Activated CD4-positive, alpha-beta T cell treated with anti-CD3 and anti-CD28 coated beads, Interleukin-2, amount 50 U/mL, for 48 hours (primary cell): ENCODE results near the gene KBTBD13.
"Not testable (repeated sequence)": the region's sequence is repeated elsewhere in the genome, so short reads cannot be mapped to it uniquely, and the experiment has no call there.

Experiments used
- DNase-seq, 2 experiments: peaks; one replicate each; pipeline ENCODE4 v3.0.0-alpha.2; 2020

Gene KBTBD13

DNA sequence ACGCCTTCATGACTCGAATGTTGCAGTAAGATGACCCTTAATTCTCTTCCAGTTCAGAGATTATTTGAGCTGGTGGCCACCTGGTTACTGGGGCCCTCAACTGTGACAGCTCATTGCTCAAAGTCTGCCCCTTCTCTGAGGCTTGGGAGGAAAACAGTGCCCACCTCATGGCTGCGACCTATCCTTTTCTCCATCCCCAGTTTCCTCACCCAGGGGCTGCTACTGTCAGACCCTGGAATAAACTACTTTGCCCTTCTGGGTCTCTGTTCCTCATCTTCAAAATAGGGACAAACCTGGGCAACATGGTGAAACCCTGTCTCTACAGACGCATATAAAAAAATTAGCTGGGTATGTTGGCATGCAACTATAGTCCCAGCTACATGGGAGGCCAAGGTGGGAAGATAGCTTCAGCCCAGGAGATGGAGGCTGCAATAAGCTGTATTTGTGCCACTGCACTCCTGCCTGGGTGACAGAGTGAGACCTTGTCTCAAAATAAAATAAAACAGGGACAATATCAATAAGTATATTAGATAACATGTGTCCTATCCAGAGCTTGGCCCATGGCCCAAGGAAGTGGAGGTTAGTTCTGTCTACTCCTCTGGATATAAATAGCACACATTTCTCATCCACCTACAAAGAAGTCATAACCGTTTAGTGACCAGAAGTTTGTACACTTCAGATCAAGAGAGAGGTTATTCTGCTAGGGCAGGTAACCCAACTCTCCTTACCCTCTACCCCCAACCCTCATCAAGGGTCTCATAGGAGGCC is 6.6 kb upstream of the KBTBD13 start:
- no peak for DNase-seq

DNA sequence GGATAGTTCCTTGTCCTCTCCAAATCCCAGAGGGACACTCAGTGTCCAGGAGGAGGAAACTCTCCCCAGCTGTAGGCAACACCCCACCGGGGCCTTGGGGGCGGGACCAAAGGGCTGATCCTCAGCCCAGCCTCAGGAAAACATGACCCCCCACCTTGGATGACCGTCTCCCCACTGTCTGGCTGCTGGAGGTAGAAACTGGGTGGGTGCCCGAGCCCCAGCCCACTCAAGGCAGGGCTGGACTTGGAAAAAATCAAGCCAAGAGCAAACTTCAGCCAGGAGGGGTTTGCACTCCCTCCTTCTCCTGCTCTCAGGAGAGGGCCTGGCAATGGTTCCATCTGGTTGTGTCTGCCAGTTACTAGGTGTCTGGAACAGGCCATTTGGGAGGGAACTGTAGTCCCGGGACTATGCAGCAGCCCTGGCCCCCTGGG is 5.2 kb upstream of the KBTBD13 start:
- DNase-seq = no peak

DNA sequence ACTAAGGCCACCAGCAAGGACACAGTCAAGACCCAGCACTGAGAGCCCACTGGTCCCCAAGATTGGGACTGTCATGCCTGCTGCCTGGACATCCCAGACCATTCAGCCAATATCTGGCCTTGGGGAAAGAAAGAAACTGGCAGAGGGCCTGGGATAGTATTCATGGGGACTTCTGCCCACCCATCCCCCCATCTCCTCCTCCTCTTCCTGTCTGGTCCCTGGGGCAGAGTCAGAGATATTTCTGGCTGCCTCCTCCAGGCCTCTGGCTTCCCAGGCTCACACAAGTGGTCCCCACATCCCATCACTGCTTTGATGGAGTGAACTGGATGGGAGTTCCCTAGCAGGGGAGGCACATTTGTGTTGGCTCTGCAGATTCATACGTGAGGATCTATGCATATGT is 4.5 kb upstream of the KBTBD13 start:
- no peak for DNase-seq

DNA sequence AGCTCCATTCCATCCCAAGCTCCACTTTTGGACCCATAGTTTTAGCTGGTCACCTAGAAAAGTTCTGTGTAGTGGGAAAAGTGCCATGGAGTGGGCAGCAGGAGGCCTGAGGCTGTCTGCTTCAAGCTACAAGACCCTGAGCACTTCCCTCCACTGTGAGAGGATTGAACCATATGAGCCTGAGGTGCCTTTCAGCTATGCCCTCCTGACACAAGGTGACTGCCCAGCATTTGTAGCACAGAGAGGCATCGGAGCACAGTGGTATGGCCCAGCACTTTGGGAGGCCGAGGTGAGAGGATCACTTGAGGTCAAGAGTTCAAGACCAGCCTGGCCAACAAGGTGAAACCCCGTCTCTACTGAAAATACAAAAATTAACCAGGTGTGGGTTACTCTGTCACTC is 3.9 kb upstream of the KBTBD13 start:
- DNase-seq = no peak

DNA sequence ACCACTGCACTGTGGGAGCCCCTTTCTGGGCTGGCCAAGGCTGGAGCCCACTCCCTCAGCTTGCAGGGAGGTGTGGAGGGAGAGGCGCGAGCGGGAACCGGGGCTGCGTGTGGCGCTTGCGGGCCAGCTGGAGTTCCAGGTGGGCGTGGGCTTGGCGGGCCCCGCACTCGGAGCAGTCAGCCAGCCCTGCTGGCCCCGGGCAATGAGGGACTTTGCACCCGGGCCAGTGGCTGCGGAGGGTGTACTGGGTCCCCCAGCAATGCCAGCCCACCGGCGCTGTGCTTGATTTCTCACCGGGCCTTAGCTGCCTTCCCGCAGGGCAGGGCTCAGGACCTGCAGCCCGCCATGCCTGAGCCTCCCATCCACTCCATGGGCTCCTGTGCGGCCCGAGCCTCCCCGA is 1.6 kb upstream of the KBTBD13 start:
- DNase-seq = not testable (repeated sequence)

DNA sequence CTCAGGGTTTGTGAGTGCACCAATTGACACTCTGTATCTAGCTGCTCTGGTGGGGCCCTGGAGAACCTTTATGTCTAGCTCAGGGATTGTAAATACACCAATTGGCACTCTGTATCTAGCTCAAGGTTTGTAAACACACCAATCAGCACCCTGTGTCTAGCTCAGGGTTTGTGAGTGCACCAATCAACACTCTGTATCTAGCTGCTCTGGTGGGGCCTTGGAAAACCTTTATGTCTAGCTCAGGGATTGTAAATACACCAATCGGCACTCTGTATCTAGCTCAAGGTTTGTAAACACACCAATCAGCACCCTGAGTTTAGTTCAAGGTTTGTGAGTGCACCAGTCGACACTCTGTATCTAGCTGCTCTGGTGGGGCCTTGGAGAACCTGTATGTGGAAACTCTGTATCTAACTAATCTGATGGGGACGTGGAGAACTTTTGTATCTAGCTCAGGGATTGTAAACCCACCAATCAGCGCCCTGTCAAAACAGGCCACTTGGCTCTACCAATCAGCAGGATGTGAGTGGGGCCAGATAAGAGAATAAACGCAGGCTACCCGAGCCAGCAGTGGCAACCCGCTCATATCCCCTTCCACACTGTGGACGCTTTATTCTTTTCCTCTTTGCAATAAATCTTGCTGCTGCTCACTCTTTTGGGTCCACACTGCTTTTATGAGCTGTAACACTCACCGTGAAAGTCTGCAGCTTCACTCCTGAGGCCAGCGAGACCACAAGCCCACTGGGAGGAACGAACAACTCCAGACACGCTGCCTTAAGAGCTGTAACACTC is 745 bp upstream of the KBTBD13 start:
- DNase-seq = not testable (repeated sequence)

DNA sequence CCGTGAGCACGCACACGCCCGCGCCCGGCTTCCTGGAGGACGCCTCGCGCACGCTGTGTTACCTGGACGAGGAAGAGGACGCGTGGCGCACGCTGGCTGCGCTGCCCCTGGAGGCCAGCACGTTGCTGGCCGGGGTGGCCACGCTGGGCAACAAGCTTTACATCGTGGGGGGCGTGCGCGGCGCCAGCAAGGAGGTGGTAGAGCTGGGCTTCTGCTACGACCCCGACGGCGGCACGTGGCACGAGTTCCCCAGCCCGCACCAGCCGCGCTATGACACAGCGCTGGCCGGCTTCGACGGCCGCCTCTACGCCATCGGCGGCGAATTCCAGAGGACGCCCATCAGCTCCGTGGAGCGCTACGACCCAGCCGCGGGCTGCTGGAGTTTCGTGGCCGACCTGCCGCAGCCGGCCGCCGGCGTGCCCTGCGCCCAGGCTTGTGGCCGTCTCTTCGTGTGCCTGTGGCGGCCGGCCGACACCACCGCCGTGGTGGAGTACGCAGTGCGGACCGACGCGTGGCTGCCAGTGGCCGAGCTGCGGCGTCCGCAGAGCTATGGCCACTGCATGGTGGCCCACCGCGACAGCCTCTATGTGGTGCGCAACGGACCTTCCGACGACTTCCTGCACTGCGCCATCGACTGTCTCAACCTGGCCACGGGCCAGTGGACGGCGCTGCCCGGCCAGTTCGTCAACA is 890 bp downstream of the KBTBD13 start:
- no peak for DNase-seq

DNA sequence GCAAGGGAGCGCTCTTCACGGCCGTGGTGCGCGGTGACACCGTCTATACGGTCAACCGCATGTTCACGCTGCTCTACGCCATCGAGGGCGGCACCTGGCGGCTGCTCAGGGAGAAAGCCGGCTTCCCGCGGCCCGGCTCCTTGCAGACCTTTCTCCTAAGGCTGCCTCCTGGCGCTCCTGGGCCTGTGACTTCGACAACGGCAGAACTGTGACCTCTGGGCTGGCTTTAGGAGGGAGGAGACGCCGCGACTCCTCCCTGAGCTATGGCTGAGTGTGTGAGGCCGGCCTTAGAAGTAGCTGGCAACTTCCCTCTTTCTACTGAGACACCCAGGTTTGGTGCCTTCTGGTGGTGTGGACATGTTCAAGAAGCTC is 1.4 kb downstream of the KBTBD13 start:
- DNase-seq = peak; percentile 61 to 65

DNA sequence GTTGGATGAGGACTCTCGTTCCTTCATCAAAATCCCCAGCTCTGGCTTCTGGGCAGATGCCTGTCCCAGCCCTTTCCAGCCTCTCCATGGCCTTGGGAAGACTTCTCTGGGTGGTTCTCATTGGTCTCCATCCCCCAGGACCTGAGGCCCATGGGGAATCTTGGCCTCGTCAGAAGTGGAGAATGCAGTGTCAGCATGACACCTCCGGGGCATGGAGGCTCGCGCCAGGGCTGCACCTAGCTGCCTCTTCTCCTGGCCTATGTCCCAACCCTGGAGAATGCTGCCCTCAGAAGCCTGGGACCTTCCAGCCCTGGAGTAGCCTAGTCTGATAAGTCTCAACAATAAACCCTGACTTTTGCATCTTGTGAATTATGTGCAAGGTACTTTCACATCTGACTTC is 3.0 kb downstream of the KBTBD13 start:
- DNase-seq = no peak

DNA sequence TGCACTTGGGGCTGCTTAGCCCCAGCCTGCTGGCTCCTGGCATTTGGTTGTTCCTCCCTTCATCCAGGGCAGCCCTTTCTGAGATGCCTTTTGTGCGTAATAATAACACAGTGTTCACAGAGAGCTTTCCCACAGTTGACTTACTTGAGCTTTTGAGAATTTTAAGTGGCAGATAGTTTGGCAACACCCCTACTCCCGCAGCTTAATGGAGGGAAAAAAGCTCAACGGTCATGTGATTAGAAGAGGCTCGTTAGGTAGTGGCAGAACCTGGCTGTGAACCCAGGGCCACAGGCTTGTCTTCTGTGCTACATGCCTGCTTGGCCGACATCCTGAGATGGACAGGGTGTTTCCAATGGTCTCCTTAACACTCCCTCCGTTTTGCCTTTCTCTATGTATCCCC is 4.7 kb downstream of the KBTBD13 start:
- no peak for DNase-seq

DNA sequence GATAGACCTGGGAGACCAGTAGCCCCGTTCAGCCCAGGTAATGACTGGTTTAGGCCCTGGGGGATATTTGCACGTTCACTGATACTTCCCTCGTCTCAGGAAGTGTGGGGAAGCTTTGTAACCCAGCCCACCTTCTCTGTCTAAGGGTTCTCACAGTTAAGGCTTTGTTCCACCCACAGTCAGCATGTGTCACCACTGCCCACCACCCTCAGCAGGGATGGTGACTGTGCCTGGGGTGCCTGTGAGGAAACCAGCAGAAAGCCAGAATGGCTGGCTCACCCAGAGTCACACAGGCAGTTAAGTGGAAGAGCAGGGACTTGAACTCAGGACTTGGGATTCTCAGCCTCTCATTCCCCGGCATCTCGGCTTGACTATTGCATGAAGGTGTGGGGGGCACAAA is 5.2 kb downstream of the KBTBD13 start:
- peak; percentile 15 to 25 for DNase-seq

DNA sequence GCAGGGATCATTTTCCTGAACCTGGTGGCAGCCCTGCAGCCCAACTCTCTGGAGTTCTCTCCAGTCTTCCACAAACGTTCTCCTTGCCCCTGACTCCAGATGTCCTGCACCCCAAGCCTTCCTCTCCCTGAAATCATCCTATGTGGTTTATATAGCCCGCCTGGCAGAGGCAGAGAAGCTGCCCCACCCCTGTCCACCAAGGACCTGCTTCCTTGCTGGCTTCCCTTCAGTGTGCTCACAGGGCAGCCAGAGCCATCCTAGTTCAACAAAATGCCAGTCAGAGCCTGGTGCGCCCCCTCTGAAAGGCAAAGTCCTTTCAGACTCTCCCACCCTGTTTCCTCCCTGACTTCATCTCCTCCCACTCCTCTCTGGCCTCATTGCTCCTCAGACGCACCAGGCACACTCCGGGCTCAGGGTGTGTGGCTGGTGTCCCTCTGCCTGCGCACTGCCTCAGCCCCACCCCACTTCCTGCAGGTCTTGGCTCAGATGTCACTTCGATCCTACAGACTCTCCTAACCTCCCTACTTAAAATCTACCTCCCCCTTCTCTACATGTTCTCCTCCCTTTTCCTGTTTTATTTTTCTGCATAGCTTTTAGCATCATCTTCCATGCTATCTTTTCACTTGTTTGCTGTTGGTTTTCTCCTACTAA is 5.9 kb downstream of the KBTBD13 start:
- DNase-seq = peak; percentile 26 to 27

DNA sequence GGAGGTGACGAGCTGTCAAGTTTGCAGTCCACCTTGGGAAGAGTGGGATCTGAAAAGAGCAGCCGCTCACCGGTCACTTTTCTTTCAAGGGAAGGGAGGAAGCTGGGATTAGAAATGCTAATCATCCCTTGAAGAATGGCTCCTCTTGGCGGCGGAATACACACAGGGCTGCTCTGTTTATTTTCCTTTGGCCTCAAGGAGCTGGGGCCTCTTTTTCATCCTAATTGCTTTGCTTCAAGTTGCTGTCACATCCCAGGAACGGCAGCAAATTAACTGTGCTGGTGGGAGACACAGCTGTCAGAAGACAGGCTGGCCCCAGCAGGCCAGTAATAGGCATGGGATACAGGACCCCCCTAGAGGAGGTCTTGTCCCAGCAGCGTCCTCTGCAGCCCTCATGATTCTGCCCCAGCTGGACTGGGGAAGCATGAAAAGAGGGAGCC is 6.7 kb downstream of the KBTBD13 start:
- no peak for DNase-seq

DNA sequence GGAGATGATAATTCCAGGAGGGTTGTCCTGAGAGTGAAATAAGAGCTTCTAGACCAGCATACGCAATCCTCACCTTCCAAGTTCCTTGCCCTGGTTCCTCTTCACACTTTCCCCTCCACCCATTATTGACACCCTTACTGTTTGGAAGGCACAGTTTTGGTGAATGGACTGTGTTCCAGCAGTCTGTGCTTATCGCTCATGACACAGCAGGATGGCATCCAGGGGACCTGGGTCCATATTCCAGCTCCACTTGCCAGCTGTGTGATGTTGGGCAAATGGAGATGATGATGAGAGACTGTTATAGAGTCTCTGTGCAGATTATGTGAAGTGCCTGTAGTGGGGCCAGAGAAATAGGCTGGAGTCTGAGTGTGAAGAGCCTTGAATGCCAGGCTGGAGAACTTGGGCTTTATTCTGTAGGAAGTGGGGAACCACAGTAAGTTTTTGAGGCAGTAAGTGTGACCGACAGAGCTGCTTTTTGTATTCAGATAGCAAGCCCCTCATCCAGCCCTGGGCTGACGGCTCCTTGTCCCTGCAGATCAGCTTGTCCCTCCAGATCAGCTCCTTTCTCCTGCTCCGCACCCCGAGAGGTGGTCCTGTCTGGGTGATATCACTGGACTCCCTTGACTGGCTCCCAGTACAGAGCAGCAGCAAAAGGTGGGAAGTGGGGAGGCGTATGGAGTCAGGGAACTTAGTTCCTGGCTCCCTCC is 8.1 kb downstream of the KBTBD13 start:
- DNase-seq = no peak

DNA sequence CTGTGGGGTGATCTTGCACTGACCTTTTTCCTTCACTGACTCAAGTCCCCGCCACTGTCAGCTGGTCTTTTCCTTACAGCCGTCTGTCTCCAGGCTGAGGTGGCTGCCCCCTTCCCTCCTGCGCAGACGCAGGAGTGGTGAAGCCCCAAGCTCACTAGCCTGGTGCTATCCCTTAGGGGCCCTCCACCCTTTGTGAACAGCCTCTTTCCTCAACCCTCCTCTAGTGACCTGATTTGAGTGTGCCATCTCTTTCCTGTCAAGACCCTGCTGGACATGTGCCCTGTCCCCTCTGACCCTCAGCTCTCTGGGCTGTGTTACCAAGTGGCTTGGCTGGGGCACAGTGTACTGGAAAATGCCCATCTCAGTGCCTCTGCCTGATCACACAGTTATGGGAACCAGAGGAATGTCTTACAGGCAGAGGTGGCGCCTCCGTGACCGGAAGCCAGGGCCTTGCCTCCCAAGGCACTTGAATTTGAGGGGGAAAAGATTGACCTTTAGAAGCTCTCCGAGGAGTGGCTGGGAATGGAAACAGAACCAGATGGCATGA is 8.7 kb downstream of the KBTBD13 start:
- no peak for DNase-seq

DNA sequence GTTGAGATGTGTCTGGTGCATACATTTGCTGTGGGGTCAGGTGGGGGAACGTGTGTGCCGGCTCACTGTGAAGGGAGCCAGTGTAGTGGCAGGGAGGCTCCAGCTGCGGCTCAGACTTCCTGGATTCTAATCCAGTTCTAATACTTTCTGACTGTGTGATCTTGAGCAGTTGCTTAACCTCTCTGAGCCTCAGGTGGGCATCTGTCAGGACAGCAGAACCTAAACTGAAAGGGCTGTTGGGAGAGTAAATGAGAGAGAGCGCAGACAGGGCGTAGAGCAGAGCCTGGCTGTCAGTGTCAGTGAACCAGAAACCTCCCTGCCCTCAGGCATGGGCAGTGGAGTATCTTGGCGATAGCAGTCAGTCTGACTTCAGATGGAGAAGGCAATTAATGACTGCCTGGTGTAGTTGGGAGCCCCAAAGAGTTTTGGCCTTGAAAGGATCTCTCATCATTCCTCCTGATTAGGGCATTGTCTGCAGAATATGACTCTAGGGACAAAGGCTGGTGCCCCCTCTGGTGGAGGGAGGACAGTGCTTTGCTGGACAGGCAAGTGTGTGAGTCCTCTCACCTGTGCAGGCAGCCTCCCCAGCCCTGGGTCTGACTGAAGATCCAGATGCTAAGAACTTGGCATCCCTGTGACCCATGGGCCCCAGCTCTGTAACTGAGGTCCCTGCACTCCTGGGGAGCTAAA is 9.6 kb downstream of the KBTBD13 start:
- peak in 1 of 2 experiments; percentile 27 for DNase-seq

DNA sequence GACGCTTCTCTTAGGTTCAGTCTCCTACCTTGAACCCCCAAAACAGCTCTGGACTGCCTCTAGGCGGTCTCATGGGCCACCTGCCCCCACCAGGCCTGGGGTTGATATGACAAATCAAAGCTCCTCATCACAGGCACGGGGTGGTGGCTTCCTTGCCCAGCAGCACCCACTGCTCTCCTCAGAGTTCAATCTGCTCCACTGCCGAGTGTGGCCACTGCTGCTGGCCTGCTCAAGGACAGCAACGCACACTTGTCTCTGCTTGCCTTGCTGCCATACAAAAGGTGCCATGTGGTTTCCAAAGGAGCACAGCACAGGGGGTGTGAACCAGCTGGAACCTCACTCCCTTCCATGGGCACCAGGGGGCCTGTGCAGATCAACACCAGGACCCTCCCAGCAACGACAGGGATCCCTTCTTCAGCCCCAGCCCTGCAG is 10.2 kb downstream of the KBTBD13 start:
- DNase-seq = no peak

DNA sequence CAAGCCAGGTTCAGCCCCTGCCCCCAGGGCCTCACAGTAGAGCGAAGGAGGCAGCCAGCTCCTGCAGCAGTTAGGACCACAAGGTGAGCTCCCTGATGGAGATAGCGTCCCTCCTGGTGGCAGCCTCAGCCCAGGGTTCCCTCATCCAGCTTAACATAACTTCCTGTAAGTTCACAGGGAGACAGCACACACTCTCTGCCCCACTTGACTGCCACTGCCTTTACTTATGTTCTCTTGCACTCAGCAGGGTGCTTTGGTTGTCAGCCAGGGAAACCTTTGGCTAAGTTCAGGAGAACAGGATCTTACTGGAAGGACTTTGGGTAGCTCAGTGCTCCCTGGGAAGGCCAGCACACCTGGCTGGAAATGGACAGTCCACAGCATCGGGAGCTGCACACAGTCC is 10.9 kb downstream of the KBTBD13 start:
- no peak for DNase-seq

DNA sequence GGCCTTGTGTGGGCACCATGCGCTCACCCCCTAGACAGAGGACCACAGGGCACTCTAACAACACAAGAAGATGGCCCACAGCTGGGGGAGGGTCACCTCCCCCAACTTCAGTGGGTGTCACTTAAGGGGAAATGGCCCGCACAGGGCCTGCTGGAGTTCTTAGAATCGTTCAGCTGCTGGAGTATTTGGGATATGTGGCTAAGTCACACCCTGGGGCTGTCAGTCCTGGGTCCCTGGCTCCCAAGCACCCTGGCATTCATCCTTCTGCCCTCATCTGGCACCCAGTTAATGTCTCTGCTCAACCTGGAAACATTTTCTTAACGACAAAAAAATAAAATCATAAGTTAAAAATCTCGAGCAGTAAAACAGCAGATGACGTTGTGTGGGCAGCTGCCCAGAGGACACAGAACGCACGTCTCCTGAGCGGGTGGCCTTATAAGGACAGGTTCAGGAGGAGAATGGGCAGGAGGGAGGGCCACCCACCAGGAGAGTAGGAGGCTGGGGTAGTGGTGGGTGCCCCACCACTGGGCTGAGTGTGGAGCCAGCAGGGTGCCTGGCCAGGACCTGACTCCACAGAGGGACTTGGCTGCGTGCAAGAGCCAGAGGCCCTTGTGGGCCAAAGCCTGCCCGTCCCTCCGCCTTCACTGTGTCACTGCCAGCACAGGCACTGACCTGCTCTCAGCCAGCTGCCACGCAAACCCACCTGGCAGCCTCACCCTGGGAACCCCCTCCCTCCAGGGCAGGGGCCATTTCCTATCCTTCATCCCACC is 11.5 kb downstream of the KBTBD13 start:
- DNase-seq = no peak

DNA sequence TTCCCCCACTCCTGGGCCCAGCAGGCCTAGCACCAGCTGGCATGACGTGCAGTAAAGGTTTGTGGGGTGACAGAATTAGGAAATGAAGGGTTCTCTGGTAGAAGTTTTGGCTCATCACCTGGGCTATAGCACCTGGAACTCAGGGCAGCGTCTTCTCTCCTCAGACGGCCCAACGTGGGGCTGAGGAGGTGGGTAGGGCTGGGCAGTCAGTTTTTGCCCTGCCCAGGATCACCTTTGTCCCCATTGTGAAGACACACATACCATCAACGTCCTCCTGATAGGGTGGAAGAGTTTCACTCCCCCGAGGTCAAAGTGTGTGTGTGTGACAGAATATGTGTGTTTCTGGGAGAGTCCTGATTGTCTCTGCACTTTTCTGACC is 12.1 kb downstream of the KBTBD13 start:
- DNase-seq = no peak
